ENCODE data around the gene NGEF.
"Not testable (repeated sequence)": the region's sequence is repeated elsewhere in the genome, so short reads cannot be mapped to it uniquely, and the experiment has no call there.

The NGEF gene

DNA sequence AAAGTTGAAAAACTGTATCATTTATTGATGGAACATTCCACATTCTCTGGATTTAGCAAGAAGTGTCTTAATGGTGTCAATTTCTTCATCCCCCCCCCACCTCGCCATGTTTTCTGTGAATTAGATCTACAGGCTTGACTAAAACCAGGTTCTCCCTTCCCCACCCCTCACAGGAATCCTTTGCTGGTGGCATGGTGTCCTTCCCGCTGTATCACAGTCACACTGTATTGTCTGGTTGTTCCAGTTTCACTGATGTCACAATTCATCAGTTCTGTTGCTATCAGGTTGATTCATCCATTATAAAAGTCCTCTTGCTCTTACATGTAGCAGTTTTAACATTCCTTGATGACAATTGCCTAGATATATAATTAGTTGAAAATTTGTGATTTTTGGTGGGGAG lies 149.1 kb downstream of the NGEF start:
- no peak for DNase-seq

DNA sequence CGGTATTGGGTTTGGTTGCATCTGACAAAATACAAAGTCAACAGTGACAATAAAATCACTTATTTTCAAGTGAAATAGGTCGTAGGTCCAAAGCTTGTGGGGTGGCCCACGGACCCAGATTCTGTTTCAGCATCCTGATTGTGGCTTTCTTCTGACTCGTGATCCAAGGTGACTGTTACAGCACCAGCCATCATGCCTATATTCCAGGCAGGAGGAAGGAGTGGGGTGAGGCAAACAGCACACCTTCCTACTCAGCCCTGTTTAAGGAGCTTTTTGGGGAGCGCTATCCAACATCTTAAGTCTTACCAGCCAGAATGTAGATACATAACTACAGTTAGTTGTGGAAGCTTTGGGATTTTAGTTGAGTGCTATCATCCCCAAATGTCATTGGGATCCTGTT lies 151.7 kb downstream of the NGEF start:
- no peak for DNase-seq

DNA sequence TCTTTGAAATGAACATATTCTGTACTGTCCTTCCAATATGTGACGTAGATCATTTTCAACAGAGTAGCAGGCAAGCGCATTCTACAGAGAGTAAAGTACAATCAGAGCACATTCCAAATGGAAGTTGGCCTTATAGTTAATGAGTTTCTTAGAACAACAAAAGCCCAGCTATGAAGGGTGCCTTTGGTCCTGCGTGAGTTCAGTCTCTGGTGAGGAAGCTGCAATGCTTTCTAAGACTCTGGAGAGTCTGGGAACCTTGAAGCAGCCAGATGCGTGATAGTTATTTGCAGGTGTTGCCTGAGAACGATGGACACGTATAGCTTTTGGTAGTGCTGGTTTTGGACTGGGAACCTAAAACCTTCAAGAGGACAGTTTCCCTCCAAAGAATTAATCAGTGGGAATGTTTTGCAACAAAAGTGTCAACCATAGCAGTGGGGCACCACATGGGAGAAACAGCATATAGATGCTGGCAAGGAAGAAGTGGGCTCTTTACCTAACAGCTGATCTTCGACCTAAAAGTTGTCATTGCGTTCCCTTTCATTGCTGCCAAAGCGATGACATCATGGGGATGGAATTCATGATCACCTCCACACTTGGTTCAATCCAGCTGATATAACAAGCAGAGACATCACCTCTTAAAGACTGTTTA lies 152.3 kb downstream of the NGEF start:
- DNase-seq: no peak

DNA sequence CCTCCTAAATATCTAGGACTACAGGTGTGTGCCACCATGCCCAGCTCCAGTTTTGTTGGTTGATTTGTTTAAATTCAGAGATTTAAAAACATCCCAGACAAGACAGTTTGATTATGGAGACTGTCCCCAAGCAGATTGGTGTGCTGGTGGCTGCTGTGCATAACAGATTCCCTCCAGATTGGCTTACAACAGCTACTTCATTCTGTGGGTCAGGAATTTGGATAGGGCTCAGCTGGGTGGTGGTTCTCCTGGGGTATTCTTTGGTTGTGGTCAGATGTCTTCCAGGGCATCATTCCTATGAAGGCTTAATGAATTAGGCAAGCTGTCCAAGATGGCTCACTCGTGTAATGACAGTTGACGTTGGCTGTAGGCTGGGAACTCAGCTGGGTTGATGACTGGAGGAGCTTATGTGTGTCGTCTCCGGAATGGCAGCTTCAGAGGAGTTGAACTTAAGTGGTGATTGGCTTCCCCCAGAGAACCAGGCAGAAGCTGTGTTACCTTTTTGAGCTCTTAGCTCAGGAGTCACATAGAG lies 153.6 kb downstream of the NGEF start:
- DNase-seq: no peak

DNA sequence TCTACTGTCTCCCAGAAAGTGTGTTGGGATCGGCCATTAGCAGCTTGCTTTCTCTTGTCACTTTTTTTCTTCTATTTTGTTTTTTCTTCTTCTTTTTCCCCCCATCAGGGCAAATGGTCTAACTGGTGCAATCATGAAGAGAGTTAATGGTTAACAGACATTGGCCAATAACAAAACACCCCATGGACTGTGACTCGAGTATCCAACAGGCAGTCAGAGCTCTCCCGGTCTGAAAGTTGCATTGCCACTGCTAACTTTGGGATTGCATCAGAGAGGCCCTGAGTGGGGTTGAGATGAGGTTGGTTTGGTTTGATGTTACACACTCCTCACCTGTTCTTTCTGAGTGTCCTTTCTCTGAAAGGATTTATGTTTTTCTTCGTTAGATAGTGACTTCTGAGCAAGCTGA lies 155.9 kb downstream of the NGEF start:
- no peak for DNase-seq

DNA sequence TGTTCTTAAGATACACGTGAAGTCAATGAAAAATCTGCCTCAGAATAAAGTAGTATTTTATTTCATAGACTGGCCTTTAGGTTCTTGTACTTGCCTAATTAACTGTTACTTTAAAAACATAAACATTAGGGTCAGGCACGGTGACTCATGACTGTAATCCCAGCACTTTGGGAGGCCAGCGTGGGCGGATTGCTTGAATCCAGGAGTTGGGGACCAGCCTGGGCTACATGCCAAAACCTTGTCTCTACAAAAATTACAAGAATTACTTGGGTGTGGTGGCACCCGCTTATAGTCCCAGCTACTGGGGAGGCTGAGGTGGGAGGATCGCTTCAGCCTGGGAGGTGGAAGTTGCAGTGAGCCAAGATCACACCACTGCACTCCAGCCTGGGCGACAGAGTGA lies 159.0 kb downstream of the NGEF start:
- peak; percentile 92 for DNase-seq

DNA sequence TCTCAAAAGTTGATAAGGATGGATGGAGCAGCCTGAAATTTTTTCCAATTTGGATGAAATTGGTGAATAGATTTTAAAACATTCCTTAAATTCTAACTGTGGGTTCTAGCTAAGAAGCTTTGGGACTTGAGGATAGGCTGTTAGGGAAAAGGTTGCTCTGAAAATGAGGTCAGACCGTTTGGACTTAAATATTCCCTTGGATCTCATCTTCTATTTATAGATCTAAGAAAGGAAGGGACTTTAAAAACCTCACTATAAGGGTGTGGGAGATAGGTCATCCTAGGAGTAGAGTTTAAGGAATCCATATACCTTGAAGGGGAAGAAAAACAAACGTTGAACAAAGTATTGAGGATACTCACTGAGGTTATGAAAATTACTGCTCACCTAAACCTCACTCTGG lies 160.4 kb downstream of the NGEF start:
- DNase-seq: no peak

DNA sequence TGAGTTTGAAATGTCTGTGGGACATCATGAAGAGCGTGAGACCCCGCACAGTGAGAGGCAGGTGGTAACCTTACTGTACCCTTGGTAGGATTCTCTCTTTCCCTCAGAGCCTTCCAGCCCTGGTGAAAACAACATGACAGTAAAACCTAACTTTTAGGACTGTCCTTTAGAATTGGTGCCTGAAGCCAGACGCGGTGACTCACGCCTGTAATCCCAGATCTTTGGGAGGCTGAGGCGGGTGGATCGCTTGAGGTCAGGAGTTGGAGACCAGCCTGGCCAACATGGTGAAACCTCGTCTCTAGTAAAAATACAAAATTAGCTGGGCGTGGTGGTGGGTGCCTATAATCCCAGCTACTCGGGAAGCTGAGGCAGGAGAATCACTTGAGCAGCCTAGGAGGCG lies 161.0 kb downstream of the NGEF start:
- DNase-seq: not testable (repeated sequence)

DNA sequence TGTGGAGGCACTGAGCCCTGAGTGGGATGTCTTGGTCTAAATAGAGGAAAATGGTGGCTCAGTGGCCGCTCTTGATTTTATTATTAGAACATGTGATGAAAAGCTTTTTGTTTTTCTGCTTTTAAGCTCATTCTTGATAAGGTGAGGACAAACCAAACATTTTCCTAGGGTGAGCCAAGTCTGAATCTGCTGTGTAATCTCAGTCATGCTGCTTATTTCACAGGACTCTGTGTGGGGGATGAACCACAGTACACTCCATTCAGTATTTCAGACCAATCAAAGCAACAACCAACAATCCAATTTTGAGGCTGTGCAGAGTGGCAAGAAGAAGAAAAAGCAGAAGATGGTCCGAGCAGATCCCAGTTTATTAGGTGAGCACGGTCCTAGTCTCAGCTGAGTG lies 163.0 kb downstream of the NGEF start:
- DNase-seq: no peak

DNA sequence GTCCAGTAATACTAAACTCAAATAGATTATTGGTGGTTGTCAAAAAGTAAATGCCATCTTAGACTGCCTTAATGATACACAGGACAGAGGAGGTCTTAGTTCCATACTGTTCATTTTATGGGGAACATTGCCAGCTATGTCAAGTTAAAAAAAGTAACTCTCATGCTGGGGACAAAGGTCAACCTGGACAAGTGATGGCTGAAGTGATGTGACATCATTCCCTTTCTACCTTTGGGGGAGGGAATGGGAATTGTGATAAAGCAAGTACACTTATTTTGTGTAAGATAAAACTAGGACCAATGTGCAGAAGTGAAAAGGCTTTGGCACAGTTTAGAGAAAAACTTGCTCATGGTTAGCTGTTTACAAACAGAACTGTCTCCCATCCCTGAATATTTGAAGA lies 167.0 kb downstream of the NGEF start:
- no peak for DNase-seq

DNA sequence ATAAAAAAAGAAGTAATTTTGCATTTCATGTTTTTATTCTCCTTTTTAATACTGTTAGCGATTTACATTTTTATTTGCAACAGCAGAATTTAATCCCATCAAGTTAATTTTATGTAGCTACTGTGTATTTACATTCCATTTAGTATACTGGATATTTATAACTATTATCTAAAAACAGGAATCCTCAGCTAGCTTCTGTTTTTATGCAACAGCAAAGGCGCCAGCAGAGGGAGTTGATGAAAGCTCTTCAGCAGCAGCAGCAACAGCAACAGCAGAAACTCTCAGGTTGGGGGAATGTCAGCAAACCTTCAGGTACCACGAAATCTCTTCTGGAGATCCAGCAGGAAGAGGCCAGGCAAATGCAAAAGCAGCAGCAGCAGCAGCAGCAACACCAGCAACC lies 169.2 kb downstream of the NGEF start:
- DNase-seq: no peak

DNA sequence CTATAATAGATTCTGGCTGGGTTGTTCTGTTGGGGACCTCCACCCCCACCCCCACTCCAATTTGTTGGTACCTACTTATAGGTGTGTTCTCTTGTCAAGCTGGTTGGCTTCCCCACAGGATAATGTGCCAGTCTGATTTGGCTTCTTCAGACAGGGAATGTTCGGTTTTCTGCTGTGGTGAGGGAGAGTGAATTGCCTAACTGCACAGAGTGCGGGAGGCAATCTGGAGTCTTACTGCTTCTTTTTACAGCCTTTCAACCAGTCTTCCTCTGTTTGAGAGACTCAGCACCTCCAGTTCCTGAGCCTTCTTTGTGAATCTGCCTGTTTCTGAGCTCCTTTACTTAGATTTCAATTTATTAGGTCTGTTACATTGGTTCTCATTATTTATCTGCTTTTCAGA lies 170.4 kb downstream of the NGEF start:
- no peak for DNase-seq

DNA sequence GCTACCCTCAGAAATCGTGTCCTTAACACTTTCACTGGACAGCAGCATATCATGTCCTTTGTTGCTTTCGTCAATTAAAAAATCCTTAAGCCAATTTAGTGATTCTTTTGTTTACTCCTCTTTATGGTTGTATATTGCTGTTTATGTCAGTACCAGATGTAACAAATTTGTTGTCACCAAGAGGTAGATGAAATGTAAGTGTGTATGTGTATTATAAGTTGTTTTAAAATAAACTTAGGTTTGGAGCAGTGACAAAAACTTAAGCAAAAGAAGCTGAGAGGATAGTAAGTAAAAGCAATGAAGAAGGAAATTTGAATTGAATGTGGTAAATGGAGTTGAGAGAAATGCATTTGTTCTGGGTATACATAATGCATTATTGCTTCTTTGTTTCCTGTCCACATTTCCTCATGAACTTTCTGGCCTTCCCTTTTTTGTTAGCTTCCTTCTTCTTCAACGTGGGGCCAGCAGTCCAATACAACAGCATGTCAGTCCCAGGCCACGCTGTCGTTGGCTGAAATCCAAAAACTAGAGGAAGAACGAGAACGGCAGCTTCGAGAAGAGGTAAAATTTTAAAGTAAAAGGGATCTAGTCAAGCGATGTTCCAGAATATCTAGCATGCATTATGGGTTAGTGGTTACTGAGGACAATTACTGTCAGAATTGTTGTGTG lies 173.5 kb downstream of the NGEF start:
- DNase-seq: peak; percentile 58

DNA sequence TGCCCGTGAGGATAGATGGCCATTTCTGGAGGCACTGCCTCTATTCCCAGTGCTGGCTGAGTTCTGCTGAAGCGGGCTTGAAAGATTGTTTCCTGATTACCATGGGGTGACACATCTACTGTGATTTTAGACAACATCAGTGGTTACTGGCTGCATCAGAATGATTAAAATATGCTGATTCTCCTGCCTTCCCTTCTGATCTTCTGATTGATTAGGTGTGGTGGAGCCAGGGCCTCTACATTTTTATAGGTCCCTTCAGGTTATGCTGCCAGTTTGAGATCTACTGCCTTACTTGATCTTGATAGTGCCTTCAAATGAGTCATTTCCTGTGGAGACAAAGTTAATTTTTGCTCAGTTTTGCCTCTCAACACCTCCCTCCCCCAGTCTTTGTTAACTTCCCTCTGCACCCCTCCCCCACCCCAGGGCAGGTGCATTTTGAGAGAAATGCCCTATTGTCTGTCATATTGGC lies 174.6 kb downstream of the NGEF start:
- DNase-seq: peak; percentile 68

DNA sequence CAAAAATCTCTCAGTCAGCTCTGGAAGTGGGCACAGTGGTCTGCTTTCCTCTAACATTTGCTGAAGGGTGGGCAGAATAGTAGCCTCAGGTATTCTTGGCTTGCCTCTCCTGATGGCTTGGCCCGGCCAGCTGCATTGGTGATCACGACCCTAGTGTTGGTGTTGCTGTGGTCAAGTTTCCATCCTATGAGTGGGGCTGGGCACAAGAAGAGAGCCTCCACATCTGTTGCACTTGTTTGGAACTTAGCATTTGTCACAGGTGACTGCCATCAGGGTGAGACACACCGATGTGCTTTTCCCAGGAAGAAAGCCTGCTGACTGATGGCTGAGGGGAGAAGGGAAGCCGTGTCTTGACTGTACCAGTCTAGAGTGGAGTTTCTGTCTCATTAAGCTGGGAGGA lies 176.1 kb downstream of the NGEF start:
- DNase-seq: no peak

DNA sequence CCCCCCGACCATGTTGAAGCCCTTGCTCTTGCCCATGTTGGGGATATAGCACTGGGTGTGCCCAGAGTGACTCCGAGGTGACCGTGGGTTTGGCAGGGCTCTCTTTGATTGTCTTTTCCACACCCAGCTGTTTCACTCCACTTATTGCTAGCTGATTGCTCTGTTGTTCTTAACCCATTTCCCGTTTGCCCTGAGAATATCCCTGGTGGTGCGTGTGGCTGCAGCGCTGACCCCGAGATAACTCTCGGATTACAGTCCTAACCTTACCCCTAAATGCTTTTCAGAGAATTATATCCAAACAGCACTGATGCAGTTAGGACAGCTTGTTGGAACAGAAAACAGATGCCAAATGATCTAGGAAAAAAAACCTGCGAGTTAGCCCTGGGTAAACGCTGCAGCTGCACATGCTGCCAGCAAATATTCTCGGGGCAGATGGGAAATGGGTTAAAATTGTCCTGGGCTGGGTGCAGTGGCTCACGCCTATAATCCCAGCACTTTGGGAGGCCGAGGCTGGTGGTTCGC lies 177.3 kb downstream of the NGEF start:
- DNase-seq: no peak

DNA sequence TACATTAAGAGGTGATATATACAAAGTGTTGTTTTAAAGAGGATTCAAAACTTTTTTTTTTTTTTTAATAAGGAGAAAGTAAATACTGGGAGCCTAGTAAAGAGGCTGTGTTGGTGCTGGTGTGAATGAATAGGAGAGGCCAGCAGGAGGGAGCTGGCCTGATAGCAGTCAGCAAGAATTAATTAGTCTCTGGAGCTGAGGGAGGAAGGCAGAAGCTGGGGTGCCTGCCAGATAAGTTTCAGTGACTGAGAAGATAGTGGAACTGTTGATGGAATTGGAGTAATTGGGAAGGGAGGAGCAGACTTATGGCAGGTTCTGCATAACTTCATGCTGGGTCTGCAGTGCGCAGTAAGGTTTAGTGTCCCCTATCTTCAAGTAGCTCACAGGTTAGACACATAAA lies 179.2 kb downstream of the NGEF start:
- peak; percentile 13 for DNase-seq

DNA sequence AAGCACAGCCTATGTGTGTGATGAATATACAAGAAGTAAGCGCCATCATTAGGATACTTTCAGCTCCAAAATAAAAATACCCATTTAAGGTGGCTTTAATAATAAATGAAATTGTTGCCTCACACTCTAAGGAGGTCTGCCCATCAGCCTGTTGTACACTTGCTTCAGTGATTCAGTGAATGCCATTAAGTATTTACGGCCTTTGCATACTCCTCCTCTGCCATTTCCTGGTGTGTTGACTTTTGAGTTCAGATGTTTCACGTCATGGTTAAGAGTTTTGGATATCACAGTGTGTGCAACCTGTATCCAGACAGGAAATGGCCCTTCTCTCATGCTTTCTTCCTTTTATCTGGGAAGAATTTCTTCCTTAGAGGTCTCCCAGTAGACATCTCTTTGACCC lies 181.6 kb downstream of the NGEF start:
- no peak for DNase-seq

DNA sequence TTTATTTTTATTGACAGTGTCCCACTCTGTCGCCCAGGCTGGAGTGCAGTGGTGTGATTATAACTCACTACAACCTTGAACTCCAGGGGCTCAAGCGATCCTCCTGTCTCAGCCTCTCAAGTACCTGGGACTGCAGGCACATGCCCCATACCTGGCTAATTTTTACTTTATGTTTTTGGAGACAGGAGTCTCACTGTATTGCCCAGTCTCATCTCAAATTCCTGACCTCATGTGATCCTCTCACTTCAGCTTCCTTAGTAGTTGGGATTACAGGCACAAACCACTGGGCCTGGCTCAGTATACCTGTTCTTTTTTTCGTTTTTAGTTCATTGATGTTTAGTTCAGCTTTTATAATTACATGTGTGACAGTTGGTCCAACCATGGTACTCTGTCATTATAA lies 183.1 kb downstream of the NGEF start:
- DNase-seq: no peak
